Esophagus squamous epithelium (tissue), 5 donors: ENCODE measurements around the gene PGM5. TPM values are rescaled to one million over a fixed set of nuclear protein-coding genes. Genes with fewer than 3 reads are reported as not detected.

ENCODE experiments used
- DNase-seq: peaks from one replicate; lab custom pipeline; 2025; lab: John Stamatoyannopoulos, UW
- H3K27ac ChIP-seq, 4 donors: fragments of 200-600 bp; sonication (generic); one replicate each; pipeline ENCODE4 v1.5.1; 2016 to 2019; ENCODE audit warnings: mild to moderate bottlenecking in 1 of 4
- H3K27me3 ChIP-seq, 4 donors: fragments of 200-600 bp; sonication (generic); 1 replicate in 3 of 4; 2 replicates in 1 of 4; pipeline versions ENCODE4 v1.5.1 to v1.6.0; 2017 to 2021; ENCODE audit warnings: antibody characterized with exemption in 1 of 4
- H3K36me3 ChIP-seq, 3 donors: fragments of 200-600 bp; sonication (generic); one replicate each; pipeline ENCODE4 v1.5.1; 2016 to 2019
- H3K4me1 ChIP-seq, 3 donors: fragments of 200-600 bp; sonication (generic); one replicate each; pipeline ENCODE4 v1.5.1; 2017 to 2019
- H3K4me3 ChIP-seq, 4 donors: fragments of 200-600 bp; sonication (generic); 1 replicate in 3 of 4; 2 replicates in 1 of 4; pipeline ENCODE4 v1.5.1; 2016 to 2019; ENCODE audit warnings: mild to moderate bottlenecking in 2 of 4, moderate library complexity in 1 of 4
- H3K9me3 ChIP-seq, 3 donors: fragments of 200-600 bp; sonication (generic); one replicate each; pipeline ENCODE4 v1.5.1; 2016 to 2019
- POLR2A ChIP-seq, 4 donors: fragments of 450-650 bp; IDR thresholded peaks; one replicate each; pipeline ENCODE4 v1.6.1; 2017; ENCODE audit warnings: antibody characterized with exemption in 4 of 4, mild to moderate bottlenecking in 4 of 4, moderate library complexity in 3 of 4
- WGBS, 2 donors: methylation state at CpG; one replicate each; pipeline ENCODE4 v1.1.5; 2018; 5-methylcytosine and 5-hydroxymethylcytosine counted together
- intact Hi-C: fragments of 100-400 bp; cut with DNase I; formaldehyde crosslinking; loops from one replicate; pipeline ENCODE4 v1.15.0; 2022
- total RNA-seq, 4 donors: library from RNA; depleted of rRNA; stranded (reverse); fragments of >200 nt; gene quantifications; one replicate each; pipeline ENCODE4 v1.1.0, GENCODE V29; 2016
- TF ChIP-seq, protein P1 (sequence below), 6 experiments: fragments of 450-650 bp in 4 of 6; fragments of 200-600 bp in 2 of 6; sonication (generic) in 2 of 6; IDR thresholded peaks; one replicate each; pipeline ENCODE4 v1.5.1; 2016 to 2019; ENCODE audit warnings: antibody characterized with exemption in 6 of 6, mild to moderate bottlenecking in 4 of 6, moderate library complexity in 4 of 6
- donor health status: DM: yes; HTN: yes; CAD: no.

Gene PGM5
- total RNA-seq, 4 donors from 2014 or later: 4.5 to 112 (median 20.8) TPM

DNA sequence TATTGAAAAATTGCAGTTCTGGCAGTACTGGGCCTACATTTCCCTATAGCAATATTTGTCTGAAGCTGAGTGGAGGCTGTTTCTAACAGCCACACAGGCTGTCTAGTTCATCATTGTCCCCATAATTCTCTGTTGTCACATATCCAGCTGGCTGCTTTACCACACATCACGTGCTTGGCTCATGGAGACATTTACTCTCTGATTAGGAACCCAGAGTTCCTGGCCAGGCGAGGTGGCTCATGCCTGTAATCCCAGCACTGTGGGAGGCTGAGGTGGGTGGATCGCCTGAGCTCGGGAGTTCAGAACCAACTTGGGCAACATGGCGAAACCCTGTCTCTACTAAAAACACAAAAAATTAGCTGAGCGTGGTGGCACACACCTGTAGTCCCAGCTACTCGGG lies 81.4 kb downstream of the PGM5 start:
- WGBS, 2 donors: 50 to 66% methylated on average over 3 to 6 of the region's 7 CpGs
- no peaks in the 10 kb centered on the region for H3K36me3 ChIP-seq
- H3K27ac ChIP-seq: peak overlapping the region in 3 of 4 donors; percentile 36 to 57 (median 53)
- no peak overlapping the region for H3K4me3 ChIP-seq
- H3K4me1 ChIP-seq: peaks cover 0 to 5% (median 0%) of the 10 kb centered on the region in 3 donors
- H3K27me3 ChIP-seq: no peaks in the 10 kb centered on the region
- intact Hi-C loops: no loop called here
- no peak for DNase-seq
- TF ChIP-seq POLR2A (IDR thresholded peaks at IDR 0.05): no peak
- TF ChIP-seq, protein P1, sequence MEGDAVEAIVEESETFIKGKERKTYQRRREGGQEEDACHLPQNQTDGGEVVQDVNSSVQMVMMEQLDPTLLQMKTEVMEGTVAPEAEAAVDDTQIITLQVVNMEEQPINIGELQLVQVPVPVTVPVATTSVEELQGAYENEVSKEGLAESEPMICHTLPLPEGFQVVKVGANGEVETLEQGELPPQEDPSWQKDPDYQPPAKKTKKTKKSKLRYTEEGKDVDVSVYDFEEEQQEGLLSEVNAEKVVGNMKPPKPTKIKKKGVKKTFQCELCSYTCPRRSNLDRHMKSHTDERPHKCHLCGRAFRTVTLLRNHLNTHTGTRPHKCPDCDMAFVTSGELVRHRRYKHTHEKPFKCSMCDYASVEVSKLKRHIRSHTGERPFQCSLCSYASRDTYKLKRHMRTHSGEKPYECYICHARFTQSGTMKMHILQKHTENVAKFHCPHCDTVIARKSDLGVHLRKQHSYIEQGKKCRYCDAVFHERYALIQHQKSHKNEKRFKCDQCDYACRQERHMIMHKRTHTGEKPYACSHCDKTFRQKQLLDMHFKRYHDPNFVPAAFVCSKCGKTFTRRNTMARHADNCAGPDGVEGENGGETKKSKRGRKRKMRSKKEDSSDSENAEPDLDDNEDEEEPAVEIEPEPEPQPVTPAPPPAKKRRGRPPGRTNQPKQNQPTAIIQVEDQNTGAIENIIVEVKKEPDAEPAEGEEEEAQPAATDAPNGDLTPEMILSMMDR (IDR thresholded peaks at IDR 0.05): no peak
- no peaks in the 10 kb centered on the region for H3K9me3 ChIP-seq

DNA sequence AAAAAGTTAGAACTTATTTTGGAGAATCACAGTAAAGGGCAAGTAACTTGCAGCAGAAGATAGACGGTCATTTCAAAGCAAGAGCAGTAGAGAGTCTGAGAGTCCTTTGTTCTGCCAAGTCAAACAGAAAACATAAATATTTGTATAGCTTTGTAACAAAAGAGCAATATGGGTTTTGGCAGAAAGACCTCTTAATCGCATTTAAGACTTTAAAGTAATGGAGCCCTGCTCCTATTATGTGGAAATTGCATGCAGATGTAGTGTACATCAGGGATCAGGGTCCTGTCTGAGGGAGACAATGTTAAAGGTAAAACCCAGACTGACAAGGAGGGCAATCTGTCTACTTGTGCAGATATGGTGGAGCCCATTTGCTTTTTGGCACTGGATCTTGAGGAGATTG lies 87.2 kb downstream of the PGM5 start:
- 31 to 49% methylated on average over 2 of the region's 2 CpGs for WGBS, 2 donors
- no peaks in the 10 kb centered on the region for H3K27me3 ChIP-seq
- DNase-seq: no peak
- peak overlapping the region in 2 of 4 donors; percentile 64 to 73 for H3K27ac ChIP-seq
- TF ChIP-seq POLR2A (IDR thresholded peaks at IDR 0.05): no peak
- TF ChIP-seq, protein P1 (IDR thresholded peaks at IDR 0.05): no peak
- H3K9me3 ChIP-seq: no peaks in the 10 kb centered on the region
- H3K36me3 ChIP-seq: no peaks in the 10 kb centered on the region
- intact Hi-C loops: no loop called here
- no peak overlapping the region for H3K4me3 ChIP-seq
- H3K4me1 ChIP-seq: no peaks in the 10 kb centered on the region

DNA sequence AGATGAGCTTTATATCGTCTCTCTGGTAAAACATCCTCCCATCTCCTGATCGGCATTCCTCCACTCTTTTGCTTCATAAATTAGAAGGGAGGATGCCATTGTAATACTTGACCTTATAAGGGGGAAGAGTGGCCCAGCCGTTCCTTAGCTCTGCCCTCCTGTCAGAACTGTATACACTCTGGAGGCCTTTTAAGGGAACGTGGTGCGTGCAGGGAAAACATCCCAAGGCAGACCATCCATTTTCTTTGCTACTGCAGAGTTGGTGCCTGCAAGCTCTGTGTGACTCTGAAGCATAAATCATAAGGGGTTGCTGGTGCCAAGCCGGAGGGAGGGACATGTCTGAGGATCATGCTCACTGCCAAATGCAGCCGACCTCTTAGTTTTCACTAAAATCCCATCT lies 90.4 kb downstream of the PGM5 start:
- intact Hi-C loops: no loop called here
- peak overlapping the region in 3 of 4 donors; percentile 64 to 77 (median 73) for H3K27ac ChIP-seq
- peaks cover 0 to 4% (median 0%) of the 10 kb centered on the region in 3 donors for H3K4me1 ChIP-seq
- no peaks in the 10 kb centered on the region for H3K27me3 ChIP-seq
- H3K9me3 ChIP-seq: no peaks in the 10 kb centered on the region
- H3K36me3 ChIP-seq: no peaks in the 10 kb centered on the region
- TF ChIP-seq POLR2A (IDR thresholded peaks at IDR 0.05): no peak
- TF ChIP-seq, protein P1 (IDR thresholded peaks at IDR 0.05): no peak
- no peak overlapping the region for H3K4me3 ChIP-seq
- 31 to 47% methylated on average over 7 of the region's 7 CpGs for WGBS, 2 donors
- DNase-seq: no peak

DNA sequence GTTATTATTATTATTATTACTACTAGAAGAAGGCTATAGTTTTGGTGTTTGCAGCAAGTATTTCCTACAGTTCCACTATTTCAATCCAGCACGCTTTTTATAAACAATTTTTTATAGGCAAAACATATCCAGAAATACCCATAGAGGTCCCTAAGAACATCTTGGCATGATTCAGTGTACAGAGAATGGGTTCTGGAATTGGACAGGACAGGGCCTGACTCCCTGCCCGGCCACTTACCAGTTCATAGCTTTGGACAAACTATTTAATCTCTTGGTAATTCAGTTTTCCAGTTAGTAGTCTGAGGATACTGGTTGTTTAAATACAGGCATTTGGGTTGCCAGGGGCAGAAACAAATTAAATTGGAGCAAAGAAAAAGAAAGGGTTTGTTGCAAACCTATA lies 91.2 kb downstream of the PGM5 start:
- intact Hi-C loops: no loop called here
- Histone ChIP-seq H3K27me3 (no peaks in the 10 kb centered on the region), H3K4me1 (peaks cover 0 to 4% (median 0%) of the 10 kb centered on the region in 3 donors), H3K27ac (peak overlapping the region; percentile 11 to 77 (median 58)), H3K36me3 (no peaks in the 10 kb centered on the region), H3K4me3 (no peak overlapping the region), H3K9me3 (no peaks in the 10 kb centered on the region)
- DNase-seq: no peak
- TF ChIP-seq POLR2A (IDR thresholded peaks at IDR 0.05): no peak
- TF ChIP-seq, protein P1 (IDR thresholded peaks at IDR 0.05): no peak
- 36 to 57% methylated on average over 2 of the region's 2 CpGs for WGBS, 2 donors

DNA sequence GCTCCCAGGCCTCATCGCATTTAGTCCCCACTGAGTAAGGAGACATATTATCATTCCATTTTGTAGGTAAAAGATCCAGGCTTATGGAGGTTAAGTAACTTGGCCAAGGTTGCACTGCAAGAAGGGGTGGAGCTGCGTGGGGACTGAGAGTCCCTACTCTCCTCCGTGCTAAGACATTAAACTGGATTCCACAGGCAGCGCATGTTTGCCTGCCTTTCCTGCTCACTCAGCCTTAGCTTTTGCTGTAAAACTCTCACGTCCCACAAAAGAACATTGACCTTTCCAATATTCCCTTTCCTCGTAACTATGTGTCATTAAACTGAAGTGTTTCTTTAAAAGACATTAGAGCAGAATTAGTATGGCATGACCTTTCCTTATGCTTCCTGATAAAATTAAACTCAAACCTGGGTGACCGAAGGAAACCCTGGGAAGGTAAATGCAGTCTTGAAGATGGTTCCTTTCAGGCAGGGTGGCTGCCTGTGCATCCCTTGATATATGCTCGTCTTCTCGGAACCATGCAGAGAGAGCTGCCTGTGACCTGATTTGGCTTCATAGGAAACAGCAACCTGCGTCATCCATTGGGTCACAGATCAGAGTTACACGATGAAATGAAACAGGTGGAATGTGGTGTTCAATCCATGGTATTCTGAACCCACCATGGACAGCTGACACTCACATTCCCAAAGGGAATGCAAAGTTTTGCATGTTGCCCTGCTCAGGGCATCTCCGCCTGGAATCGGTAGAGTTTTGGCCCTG lies 98.3 kb downstream of the PGM5 start:
- no peaks in the 10 kb centered on the region for H3K36me3 ChIP-seq
- peaks cover 0 to 22% (median 0%) of the 10 kb centered on the region in 3 donors for H3K4me1 ChIP-seq
- H3K9me3 ChIP-seq: no peaks in the 10 kb centered on the region
- no peak for TF ChIP-seq POLR2A (IDR thresholded peaks at IDR 0.05)
- TF ChIP-seq, protein P1 (IDR thresholded peaks at IDR 0.05): no peak
- WGBS, 2 donors: 64 to 78% methylated on average over 11 of the region's 13 CpGs
- DNase-seq: no peak
- intact Hi-C loops: no loop called here
- no peak overlapping the region for H3K4me3 ChIP-seq
- H3K27me3 ChIP-seq: no peaks in the 10 kb centered on the region
- H3K27ac ChIP-seq: peak overlapping the region in 3 of 4 donors; percentile 70 to 74 (median 73)
